Activated naive CD4-positive, alpha-beta T cell treated with Interleukin-2 at 50 U/mL for 16 hours (primary cell): ENCODE data around the gene N4BP3.
"Not testable (repeated sequence)": the region's sequence is repeated elsewhere in the genome, so short reads cannot be mapped to it uniquely, and the experiment has no call there.

ENCODE experiments used
- DNase-seq: peaks from one replicate; pipeline ENCODE4 v3.0.0-alpha.2; 2020

The N4BP3 gene

DNA sequence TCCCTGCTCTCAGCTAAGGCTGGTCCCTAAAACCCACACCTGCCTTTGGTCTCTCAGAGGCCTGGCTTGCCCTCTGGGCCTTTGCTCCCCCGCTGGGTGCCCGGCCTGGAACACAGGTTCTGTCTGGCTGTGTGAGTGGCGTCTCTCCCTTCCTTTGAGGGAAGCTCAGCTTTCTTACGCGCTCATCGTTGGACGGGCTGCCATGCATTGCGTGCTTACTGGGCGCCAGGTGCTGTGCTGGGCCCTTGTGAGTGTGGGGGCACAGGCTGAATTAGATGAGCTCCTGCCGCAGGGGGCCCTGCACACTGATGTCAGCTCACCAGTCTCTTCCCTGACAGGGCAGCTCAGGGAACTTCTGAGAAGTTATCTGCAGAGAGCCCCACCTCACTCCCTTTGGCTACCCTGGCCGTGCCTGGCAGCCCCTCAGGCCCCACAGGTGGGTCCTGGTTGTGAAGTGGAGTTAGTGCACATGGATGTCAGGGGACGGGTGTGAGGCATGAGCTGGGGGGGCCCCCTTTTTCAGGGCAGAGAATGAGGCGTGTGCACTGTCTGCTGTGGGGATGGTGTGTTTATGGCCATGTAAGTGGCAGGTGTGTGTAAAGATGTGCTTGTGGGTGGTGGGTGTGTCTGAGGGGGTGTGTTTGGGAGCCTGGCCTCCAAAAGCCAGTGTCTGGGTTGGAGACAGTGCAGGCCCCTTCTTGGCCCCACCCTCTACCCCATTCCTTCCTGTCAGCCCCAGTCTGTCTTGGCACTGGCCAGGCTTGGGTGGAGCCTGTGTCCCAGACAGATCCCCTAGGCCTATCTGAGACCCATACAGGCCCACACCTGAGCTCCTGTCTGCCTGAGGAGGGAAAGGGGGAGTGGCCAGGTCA lies 10.0 kb downstream of the N4BP3 start:
- DNase-seq, result no peak

DNA sequence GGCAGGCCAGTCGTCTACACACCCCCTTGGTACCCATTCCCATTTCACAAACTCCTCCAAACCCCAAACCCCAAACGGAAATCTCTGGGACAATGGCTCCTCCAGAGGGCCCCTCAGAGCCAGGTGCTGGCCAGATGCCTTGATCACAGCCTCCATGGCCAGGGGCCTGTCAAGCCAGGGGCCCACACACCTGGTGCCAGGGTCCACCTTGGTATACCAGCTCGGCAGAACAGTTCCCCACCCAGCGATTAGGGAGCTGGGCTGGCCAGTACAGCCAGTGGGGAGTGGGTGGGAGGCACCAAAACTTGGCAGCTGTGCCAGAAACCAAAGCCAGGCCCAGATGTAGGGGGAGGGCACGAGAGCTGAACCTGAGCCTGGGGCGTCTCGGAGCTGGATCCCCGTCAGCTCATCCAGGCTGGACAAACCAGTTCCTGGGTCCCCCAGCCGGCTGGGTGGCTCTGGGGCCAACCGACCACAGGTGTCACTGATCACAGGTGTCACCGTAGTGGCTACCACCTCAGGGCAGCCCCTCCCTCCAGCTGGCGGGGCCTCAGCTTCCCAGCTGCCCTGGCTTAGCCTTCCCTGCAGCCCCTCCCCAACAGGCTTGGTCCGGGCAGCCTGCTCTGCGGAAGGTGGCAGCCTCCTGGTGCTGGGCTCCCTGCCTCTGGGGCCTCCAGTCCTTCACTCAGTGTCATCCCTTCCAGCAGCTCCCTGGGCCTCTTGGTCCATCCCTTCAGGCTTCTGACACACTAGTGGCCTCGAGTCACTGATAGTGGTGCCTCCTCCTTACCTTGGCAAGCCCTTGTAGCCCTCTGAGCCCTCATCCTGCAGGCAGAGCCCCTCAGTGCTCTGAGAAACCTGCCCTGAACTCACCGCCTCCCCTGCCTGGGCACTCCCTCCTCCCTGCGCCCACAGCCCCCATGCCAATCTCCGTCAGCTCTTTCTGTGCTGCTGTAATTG lies 10.9 kb downstream of the N4BP3 start:
- no peak for DNase-seq

DNA sequence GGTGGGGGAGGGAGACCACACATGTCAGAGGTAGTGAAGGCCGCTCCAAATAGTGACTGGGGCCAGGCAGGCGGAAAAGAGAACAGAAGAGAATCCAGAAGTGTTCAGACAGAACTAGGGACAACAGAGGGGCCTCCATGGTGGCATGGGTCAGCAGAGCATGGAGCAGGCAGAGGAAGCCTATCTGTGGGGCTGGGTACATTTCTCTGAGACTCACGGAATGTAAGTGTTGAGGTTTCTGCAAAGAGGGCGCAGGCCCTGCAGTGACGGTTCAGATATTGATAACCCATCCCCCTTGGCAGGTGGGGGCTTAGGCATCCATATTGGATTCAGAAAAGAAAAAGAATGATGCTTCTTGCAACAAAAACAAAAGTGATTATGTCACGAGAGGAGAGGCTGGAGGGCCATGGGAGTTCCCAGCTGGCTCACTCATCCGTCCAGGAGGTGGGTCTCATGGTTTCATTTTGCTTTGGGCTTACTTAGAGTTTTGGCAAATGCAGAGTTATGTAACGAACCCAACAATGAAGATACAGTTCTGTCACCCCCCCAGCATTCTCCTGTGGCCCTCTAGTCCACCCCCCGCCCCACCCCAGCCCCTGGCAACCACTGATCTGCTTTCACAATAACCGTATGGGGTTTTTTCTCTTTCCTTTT lies 12.0 kb downstream of the N4BP3 start:
- no peak for DNase-seq

DNA sequence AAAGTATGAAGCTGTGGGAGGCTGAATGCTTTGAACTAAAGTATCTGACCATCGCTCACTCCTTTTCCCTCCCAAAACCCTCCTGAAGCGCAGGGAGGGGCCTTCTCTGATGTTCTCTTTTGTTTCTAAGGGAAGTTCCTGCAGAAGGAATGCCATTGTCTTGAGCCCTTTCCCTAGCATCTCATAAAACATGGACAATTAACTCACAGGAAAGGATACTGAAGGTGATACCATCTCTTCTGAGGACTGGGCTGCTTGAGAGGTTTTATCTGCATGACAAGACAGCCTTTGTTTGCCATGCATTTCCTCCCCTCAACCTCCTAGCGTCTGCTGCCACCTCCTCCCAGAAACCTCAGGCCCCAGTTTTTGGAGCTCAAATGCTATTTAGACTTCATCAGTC lies 13.2 kb downstream of the N4BP3 start:
- DNase-seq, result no peak

DNA sequence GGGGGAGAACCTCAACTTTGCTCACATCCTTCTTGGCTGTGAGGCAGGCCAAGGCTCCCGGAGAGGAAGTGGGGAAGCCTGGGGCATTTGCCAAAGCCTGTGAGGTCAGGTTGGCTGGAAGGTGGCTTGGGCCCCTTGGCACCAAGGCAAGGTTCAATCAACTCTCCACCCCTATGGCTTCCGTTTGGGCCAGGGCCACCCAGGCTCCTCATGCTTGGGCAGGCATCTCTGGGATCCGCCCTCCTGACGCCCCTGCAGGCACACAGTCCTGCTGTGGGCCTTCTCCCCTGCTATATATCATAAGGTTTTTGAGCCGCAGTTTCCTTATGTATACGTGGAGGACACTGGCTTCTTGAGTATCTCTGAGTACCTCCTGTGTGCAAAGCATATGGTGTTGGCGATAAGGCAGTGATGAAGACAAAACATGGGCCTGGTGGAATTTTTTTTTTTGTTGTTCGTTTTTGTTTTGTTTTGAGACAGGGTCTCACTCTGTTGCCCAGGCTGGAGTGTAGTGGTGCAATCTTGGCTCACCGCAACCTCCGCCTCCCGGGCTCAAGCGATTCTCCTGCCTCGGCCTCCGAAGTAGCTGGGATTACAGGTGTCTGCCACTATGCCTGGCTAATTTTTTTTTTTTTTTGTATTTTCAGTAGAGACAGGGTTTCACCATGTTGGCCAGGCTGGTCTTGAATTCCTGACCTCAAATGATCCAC lies 14.1 kb downstream of the N4BP3 start:
- DNase-seq, result not testable (repeated sequence)

DNA sequence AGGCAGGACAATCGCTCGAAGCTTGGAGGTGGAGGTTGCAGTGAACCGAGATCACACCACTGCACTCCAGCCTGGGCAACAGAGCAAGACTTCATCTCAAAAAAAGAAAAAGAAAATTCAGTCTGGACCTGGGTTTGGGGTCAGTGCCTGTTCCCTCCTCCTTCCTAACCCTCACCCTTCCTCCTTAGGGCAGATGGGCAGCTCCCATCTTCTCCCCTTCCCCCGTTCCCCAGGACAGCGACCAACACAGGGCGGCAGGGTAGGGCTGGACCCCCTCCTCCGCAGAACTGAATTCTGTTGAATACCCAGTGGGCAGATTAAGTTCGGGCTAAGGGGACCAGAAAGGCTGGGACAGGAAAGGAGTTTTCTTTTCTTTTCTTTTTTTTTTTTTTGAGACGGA lies 16.0 kb downstream of the N4BP3 start:
- no peak for DNase-seq

DNA sequence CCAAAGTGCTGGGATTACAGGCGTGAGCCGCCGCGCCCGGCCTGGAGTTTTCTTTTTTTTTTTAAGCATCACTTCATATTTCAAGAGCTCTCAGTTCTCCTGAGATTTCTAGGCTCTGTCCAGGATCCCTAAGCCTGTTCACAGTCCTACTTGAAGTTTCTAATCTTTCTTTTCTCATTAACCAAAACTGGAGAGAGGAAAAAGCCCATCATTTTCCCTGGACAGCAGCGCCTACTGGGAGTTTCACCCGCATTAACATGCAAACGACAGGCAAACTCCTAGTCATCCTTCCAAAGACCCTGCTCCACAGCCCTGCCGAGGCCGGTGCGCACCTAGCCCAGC lies 16.9 kb downstream of the N4BP3 start:
- DNase-seq, result not testable (repeated sequence)

DNA sequence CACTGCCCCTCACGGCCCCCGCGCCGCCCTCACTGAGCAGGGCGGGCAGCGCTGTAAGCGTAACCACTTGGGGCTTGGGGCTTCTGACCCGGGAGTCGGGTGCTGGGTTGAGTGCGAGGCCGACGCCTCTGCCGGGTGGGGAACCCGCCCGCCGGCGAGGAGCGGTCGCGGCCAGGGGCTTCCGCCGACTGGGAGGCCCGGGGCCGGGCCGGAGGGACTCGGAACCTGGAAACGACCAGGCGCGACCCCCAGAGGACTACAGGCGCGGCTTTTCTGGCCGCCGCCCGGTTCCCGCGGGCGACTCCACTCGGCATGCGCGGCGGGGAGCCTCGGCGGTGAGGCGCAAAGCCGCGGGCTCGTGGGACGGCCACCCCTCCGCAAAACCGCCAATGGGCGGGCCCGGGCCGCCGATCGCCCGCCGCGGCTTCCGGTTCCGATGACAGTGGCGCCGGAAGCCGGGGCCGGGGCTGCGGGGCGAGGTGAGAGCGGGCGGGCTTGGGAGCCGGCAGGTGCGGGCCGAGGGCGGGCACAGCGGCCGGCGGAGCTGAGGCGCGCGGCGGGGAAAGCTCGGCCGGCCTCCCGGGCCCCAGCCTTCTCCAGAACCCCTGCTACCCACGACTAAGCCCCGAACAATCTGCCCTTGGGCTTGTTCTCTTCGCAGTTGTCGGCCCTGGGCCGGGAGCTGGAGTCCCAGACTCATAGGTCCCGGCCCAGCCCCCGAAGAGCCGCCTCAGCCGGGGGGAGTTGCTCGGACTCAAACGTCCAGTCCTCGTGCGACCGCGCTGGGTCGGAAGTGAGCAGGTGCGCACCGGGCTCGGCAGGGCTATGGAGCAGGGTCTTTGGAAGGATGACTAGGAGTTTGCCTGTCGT lies 17.5 kb downstream of the N4BP3 start, which contains the start of gene RMND5B:
Gene RMND5B (plus strand): TSS at position 439 of the 870 bp plus-strand sequence. CDS start 7,106 bp downstream, outside the sequence.
- peak; percentile 84 for DNase-seq

DNA sequence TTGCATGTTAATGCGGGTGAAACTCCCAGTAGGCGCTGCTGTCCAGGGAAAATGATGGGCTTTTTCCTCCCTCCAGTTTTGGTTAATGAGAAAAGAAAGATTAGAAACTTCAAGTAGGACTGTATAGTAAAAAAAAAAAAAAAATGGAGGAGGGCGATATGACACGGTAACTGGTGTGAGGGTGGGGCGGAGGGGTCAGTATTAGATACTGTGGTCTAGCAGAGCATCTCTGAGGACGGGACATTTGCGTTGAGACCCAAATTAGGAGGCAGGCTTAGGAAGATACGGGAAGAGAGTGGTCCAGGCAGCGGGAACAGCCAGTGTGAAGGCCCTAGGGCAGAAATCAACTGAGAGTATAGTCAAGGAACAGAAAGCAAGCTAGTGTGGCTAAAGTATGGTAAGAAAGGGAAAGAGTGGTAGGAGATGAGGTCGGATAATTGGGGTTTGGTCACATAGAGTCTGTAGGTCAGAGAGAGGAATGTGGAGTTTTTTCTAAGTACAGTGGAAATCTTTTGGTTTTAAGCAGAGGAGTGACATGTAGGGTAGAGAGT lies 18.2 kb downstream of the N4BP3 start:
- DNase-seq, result no peak

DNA sequence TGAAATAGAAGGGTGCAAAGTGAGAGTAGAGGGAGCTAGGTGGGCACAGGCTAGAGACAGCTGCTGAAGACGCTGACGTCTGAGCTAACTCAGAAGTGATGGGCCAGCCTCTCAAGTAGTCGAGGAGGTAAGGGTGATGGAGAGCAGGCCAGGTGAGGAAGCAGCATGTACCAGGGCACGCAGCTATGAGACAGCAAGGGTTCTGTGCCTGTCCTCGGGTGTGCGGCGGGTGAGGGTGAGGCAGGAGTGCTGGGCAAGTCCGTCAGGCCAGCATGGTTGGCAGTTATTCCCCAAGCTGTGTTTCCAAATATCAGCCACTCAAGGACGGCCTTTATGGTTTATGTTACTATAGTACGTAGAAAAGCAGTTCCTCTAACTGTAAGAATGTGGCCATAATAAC lies 23.7 kb downstream of the N4BP3 start:
- DNase-seq, result no peak

DNA sequence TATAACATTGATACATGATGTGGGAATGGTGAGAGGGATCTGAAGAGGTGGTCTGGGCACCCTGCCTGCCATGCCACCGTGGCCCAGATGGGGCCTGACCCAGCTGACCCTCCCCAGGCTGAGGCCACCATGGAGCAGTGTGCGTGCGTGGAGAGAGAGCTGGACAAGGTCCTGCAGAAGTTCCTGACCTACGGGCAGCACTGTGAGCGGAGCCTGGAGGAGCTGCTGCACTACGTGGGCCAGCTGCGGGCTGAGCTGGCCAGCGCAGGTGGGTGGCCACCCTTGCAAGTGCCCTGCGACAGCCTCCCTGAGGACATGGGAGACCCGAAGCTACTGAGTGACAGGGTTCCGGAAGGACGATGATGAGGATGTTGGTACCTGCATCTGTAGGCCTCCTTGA lies 24.7 kb downstream of the N4BP3 start:
- no peak for DNase-seq

DNA sequence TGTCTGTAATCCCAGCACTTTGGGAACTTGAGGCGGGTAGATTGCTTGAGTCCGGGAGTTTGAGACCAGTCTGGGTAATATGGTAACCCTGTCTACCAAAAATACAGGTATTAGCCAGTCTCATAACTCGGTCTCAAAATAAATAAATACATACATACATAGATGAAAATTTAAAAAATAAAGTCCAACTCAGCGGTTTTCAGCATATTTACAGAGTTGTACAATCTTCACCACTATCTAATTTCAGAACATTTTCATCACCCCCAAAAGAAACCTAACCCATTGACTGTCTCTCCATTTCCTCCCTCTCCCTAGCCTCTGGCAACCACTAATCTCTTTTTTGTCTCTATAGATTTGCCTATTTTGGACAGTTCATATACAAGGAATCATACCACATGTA lies 28.2 kb downstream of the N4BP3 start:
- no peak for DNase-seq

DNA sequence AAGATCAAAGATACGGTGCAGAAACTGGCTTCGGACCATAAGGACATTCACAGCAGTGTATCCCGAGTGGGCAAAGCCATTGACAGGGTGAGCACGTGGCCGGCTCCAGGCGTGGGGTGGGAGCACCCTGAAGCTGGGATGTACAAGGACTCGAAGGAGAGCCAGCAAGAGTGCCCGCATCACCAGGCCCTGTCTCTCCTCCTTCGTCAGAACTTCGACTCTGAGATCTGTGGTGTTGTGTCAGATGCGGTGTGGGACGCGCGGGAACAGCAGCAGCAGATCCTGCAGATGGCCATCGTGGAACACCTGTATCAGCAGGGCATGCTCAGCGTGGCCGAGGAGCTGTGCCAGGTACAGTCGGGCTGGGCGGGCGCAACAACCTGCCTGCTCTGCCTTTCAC lies 29.3 kb downstream of the N4BP3 start:
- no peak for DNase-seq

DNA sequence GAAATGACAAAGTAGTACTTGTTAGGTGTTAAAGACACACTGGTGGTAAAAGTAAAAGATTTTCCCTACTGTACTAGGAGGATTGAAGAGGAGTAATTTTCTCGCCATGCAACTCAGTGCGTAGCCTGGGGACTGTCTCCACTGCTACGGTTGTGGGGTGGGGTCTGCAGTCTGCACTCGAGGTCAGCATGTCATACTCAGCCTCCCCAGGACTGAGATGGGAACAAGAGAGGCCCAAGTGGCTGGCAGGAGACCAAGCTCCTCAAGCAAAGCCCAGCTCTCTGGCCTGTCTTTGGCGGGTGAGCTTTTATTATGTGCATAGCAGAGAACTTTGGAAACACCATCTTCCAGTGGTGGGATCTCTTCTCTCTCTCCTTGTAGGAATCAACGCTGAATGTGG lies 29.9 kb downstream of the N4BP3 start:
- no peak for DNase-seq

DNA sequence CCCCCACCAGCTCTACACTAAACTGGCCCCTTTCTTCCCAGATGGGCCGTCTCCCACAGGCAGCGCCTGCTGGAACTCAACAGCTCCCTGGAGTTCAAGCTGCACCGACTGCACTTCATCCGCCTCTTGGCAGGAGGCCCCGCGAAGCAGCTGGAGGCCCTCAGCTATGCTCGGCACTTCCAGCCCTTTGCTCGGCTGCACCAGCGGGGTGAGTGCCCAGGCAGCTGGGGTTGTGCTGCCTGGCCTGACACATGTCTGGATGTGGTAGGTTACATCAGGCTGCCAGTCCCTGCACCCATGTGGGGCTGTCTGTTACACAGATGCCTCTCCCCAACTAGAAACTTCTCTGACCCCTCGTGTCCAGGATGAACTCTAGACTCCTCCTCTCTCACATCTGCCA lies 30.6 kb downstream of the N4BP3 start:
- DNase-seq, result no peak

DNA sequence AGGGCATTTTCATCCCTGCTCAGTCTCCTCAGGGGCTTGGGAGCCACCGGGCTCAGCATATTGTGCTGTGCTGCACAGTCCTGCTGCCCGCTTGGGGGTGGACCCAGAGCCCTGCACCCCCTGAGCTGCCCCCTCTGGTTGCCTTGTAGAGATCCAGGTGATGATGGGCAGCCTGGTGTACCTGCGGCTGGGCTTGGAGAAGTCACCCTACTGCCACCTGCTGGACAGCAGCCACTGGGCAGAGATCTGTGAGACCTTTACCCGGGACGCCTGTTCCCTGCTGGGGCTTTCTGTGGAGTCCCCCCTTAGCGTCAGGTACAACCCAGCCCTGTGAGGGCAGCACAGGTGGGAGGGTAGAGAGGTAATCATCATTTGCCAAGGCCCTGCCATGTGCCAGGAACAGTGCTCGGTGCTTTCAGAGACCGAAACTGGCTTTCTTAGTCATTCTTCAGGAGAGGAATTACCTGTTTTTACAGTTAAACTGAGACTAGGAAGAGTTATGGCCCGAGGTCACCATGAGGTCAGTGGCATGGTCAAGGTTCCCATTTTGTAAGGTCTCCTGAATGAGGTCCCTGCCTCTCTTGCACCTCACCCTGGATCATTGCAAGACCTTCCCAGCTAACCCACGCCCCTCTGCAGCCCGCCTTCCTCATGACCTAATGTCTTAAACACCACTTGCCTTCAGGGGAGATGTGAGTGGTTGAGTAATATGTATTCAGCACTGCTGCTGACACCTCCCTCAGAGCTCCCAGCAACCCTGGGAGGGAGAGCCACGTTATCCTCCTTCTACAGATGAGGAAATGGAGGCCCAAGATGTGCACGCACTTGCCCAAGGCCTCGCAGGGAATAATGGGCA lies 32.9 kb downstream of the N4BP3 start:
- DNase-seq, result peak; percentile 73

DNA sequence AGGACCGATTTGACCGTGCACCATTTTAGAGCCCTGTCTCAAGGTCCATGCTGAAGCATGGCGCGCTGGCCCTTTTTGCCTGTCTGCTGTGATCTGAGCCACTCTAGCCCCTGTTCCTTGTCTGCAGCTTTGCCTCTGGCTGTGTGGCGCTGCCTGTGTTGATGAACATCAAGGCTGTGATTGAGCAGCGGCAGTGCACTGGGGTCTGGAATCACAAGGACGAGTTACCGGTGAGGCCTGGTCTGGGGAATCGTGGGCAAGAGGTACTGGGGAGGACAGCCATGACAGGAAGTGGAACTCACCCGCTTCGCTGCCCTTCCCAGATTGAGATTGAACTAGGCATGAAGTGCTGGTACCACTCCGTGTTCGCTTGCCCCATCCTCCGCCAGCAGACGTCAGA lies 34.1 kb downstream of the N4BP3 start:
- no peak for DNase-seq

DNA sequence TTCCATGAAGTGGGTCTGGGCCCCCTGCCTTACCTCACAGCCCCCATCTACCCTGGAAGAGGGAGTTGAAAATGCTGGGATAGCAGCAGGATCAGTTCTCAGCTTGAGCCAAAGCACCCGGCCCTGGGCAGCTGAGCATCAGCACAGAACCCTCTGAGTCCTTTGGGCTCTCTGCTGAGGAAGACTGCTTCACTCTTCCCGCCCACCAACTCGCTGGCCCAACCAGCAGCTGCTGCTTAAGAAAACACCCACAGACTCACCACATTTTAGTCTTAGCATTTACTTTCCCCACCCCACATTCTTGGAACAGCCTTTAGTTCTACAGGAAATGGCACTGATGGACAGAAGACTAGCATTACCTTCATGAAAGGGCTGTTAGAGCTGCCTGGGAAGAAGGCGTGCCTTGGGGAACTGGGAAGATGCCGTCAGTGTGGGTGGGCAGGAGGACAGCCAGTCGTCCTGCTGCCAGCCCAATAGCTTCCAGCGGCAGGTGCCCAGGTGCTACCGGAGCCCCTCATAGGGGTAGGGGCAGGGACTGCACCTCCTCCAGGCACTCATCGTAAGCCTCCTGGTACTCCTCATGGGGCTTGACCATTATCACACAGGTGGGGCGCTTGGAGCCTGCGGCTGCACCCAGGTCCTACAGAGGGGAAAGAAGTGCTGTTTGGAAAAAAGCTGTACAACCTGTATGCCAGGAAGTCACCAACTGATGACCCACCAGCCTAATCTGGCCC lies 36.0 kb downstream of the N4BP3 start:
- no peak for DNase-seq

DNA sequence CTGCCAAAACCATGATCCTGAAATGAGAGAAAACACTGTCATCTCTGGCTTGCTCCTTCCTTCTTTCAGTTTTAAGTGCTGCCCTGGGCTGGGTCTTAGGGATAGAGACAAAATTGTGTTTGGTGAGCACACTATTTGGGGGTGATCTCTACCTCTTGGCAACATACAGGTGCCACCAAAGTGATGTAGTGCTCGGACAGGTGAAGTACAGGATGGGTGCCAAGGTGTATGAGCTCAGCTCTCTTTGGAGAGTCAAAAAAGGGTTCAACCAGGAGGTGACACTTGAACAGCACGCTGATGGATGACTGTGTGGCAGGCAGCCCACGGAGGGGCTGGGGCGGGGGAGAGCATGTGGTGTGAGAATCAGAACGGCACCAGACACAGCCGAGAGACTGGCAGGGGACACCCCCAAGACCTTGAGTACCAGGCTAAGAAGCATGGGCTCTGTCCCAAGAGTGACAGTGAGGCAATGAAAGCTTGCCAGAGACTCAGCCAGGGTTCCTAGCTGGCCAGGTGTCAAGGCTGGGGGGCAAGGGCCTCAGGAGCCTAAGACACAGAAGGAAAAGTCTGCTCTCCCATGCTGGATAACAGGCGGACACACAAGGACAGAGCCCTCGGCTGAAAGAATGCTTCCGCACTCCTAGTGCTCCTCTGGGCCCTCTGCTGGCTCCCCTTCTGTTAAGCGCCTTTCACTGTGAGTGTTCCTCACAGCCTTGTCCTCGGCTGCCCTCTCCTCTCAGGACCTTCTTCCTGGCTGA lies 37.8 kb downstream of the N4BP3 start:
- DNase-seq, result no peak
